GM12891 (cell line): ENCODE measurements around the gene SDHA.

ENCODE experiments used
- PAX5 ChIP-seq: IDR thresholded peaks from 2 replicates; pipeline ENCODE4 v1.6.1; 2011; ENCODE audit warnings: low read length, moderate library complexity, mild to moderate bottlenecking; ENCODE audit not compliant: insufficient read depth, severe bottlenecking
- POLR2A ChIP-seq: IDR thresholded peaks from 2 replicates; pipeline ENCODE4 v1.6.1; 2011; ENCODE audit warnings: low read depth, low read length, control low read depth

DNA sequence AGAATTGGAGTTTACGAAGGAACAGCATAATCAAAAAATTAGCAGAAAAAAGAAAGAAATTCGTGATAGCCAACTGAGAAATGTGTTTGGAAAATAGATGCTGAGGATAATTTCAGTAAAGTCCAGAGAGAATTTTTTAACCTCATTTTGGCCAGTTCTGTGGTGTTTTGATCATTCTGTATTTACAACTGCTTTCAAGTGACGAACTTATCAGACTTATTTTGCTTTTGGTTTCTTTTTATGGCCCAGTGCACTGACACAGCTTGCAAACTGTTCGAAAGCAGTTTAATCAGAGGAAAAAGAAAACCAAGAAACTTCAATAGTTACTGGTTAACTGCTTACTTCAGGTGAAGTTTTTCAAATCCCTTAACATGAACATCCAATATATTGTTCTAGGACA is 1.9 kb downstream of the SDHA start:
- TF ChIP-seq PAX5 (no peak), POLR2A (no peak)
